GM21528 (cell line): Measurements from ENCODE around the gene WDFY3.
"Not testable (repeated sequence)": the region's sequence is repeated elsewhere in the genome, so short reads cannot be mapped to it uniquely, and the experiment has no call there.

Source experiments
- ATAC-seq: cut with Tn5 transposase; IDR thresholded peaks from one replicate; pipeline ENCODE4 v1.9.1; 2021; ENCODE audit warnings: mild to moderate bottlenecking, moderate library complexity; ENCODE audit not compliant: unreplicated experiment, low FRiP score

WDFY3 gene

DNA sequence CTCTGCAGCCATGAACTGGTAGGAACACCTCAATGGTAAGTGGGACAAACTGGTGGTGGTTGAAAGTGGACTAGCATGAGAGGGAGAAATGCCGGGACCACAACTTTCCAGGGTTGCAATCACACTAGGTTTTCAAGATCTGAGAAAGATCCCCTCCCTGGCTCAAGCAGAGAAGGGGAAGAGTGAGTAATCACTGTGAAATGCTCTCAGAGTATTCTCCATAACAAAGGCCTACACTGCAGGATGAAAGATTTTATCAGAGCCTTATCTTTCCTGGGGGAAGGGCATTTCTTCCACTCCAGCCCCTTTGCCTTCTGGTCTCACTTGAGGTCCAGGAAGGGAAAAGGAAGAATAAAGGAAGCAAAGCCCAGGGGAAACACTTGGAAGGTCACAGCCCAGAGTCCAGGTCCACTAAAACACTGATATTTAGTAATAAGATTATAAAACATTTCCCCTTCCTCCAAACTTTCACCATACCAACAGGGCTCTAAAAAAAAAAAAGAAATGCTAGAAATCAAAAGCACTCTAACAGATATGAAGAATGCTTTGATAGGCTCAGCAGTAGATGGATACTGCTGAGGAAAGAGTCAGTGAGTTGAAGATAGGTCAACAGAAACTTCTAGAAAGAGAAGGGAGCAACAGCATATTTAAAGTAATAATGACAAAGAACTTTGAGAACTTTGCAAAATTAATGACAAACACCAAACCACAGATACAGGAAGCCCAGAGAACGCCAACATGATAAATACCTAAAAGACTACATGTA lies 95.9 kb downstream of the WDFY3 start:
- no peak for ATAC-seq

DNA sequence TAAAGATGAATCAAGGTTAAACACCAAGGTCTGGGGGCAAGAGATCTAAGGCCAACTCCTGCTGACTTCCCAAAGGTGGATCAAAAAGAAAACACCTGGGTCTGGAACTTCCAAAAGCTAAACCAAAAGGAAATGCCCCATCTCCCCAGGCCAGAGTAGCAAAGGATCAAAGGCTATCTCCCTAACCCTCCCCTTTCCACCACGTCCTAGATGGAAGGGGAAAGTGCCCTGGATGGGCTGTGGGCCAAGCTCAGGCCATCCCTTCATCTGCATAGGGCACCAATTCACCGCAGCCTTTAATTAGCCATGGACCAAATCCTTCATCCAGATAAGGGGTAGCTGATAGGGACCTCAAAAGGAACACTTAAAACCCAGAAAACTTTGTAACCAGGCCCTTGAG lies 100.2 kb downstream of the WDFY3 start:
- no peak for ATAC-seq

DNA sequence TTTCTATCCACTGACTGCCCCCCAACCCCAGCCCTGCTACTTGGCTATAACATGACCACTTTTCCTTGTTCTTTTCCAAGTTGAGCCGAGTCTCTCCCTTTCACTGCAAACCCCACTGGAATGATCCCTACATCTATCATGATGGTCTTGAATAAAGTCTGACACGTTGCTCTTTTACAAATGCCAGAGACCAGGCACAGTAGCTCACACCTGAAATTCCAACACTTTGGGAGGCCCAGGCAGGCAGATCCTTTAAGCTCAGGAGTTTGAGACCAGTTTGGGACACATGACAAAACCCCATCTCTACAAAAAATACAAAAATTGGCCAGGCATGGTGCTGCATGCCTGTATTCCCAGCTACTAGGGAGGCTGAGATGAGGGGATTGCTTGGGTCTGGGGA lies 100.9 kb downstream of the WDFY3 start:
- no peak for ATAC-seq

DNA sequence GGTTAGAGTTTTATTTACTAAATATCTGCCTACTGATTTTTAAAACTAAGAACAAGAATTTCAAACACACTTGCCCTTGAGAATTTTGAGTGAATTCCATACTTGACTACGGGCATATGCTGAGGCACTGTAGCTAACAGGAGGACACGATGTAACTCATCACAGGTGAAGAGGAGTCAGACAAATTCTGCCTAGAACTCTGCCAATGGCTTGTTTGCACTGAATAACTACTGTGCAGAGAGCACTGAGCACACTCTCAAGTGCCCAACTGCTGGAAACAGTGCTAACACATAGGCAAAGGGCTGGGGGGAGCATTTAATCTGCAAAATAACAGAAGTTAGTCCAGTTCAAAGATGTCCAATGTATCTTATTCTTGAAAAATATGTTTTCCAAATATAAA lies 104.4 kb downstream of the WDFY3 start:
- ATAC-seq: no peak

DNA sequence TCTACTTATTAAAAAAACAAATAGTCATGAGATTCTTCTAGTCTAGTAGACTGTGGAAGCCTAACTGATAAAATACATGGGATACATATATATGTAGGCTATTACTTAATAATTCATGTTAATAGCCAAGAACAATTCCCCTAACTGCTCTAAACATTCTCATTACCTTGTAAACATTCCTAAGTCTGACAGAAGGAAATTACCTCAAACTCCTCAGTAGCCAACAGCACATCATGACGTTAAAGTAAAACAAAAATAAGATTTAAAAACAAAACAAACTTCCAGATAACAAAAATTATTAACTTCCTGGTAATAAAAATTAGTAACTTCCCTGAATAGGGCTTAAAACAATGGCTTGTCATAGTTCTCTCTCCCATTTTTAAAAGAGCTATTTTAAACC lies 109.2 kb downstream of the WDFY3 start:
- ATAC-seq: no peak

- ATAC-seq: no peak
Measured at GRCh38 chr4:84856468-84857049, 109.9 kb downstream of the WDFY3 start.

DNA sequence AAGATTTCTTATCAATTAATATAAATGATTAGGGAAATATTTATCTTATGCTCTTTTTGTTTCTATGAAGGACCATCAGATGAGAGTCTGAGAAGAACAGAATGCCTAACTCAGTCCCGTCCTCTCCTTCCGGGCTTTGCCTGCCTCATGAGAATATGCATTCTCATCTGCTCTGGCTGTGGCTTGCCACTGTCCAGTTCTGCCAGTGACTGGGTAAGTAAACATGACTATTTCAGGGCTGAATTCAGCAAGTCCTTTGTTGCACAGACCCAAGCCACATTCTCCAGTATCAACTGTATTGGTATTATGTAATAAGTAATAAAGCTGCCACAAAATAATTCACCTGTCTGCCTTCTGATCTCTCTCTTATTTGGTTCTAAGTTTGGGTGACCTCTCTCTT lies 110.7 kb downstream of the WDFY3 start:
- no peak for ATAC-seq

- no peak for ATAC-seq
Measured at GRCh38 chr4:84852081-84852480, 114.4 kb downstream of the WDFY3 start.

- ATAC-seq: no peak
Measured at GRCh38 chr4:84849051-84849640, 117.3 kb downstream of the WDFY3 start.

GRCh38 chr4:84848432-84848831 lies 118.1 kb downstream of the WDFY3 start:
- no peak for ATAC-seq

DNA sequence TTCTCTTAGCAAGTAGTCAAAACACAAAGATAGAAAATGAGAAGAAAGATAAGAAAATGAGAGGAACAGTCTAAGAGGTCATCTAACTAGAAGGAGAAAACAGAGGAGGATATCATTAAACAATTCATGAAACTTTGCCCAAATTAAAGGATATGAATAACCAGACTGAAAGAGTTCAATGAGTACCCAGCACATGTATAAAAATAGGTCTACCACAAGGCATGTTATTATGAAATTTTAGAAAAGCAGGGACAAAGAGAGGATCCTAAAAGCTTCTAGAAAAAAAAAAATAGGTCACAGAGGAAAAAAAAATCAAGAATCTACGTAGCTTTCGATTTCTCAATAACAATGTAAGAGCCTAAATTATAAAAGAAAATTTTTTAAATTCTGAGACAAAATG lies 118.5 kb downstream of the WDFY3 start:
- ATAC-seq: no peak

DNA sequence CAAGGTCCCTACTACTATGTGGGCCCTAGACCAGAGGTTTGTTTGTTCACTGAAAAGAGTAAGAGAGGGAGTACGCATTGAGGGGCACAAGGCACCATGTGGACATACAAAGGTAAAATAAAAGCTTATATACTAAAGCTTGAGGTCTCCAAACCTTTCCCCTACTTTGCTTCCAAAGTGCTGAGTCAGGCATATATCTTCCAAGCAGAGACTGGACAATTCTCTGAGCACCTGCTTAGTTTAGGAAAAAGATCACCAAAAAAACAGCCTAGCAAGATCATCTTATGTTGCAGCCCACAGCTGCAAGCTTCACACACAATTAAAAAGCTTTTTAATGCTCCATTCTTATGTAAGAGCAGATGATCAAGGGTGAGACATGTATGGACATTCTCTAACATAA lies 119.5 kb downstream of the WDFY3 start:
- ATAC-seq: no peak

DNA sequence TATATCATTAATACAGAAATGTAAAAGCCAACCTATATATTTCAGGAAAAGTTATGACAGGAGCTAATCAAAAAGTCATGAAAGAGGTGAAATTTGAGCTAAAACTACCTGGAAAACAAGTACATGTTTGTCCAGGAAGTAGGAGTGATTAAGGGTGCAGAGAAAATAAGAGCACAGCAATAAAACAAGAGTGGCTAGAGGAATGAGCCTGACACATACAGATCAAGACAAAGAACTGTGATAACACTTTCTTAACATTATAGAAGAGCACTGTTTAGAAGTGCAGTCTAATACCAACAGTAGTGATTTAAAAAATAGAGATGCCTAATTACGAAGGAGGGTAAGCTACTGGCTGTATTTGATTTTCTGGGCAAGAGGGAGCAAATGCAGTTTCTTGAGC lies 125.1 kb downstream of the WDFY3 start:
- ATAC-seq: no peak

- no peak for ATAC-seq
Measured at GRCh38 chr4:84837751-84838150, 128.7 kb downstream of the WDFY3 start.

- not testable (repeated sequence) for ATAC-seq
Measured at GRCh38 chr4:84829633-84830032, 136.9 kb downstream of the WDFY3 start.

GRCh38 chr4:84826681-84827080 lies 139.8 kb downstream of the WDFY3 start:
- ATAC-seq: no peak

DNA sequence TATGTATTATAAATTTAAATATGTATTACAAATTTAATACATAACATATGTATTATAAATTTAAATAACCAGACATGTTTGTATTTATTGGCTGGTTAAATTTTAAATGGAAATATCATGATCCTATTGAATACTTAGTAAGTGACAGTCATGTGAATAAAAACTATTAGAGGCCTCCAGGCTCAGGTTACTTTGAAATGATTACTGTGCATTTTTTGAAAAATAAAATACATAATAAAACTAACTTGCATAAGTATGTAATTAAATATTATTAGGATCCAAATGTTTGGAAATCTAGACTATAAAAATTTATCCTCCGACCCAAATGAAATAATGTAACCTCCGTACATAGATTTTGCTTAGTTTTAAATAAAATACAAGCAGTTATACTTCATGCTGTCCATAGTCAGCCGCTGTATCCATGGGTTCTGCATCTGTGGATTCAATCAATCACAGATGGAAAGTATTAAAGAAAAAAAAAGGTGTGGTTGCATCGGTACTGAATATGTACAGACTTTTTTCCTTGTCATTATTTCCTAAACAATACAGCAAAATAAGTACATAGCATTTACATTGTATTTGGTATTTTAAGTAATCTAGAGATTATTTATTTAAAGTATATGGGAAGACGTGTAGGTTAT lies 140.7 kb downstream of the WDFY3 start:
- no peak for ATAC-seq

DNA sequence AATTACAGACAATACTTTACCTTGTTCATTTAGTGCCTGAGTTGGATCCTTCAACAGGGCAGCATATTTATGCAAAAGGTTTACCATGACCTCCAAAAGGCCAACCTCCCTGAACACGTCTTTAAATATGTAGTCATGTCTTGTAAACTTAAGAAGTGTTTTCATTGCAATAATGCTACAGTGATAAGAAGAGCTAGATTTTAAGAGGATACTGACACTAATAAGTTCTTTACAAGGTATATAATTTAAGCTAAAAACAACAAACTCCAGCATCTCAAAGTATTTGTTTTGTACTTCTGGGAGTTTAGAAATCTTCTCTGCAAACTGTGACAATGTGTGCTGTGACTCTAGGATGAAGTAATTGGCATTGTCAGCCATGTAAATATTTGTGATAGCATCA lies 145.4 kb downstream of the WDFY3 start:
- no peak for ATAC-seq

DNA sequence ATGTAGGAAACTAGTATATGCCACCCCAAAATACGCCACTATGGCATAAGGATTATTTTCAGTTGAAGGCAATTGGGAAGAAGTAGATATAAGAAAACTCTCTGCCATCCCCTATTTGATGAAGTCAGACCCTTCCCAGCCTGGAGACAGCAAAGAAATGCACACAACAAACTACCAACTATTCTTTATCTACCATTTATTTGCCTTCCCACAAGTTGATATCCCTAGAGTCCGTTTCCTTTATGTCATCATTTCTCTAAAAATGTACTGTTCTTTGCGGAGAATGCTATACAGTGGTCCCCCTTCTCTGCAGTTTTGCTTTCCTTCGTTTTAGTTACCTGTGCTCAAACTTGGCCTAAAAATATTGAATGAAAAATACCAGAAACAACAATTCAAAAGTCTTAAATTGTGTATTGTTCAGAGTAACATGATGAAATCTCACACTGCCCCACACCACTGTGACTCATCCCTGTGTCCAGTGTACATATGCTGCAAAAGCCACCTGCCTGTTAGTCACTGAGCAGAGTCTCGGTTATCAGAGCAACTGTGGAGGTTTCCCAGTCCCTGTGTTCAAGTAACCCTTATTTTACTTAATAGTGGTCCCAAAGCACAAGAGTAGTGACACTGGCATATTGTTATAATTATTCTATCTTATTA lies 152.3 kb downstream of the WDFY3 start:
- ATAC-seq: no peak

DNA sequence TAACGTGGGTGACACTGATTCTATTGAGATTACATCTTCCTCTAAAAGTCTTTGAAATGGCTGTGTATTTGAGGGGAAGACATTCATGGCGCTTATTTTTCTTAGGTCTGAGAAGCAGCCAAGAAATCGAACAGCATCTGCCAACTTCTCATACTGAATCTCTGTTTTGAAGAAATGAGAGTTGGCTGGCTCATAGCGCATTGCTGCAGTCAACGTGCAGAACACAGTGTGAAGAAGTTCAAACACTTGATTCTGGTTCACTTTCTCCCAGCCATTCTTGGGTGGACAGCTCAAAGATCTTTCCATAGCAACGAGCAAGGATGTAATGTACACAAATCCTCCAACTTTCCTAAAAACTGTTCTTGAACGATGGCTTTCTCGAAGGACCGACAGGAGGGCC lies 156.5 kb downstream of the WDFY3 start:
- ATAC-seq: no peak

DNA sequence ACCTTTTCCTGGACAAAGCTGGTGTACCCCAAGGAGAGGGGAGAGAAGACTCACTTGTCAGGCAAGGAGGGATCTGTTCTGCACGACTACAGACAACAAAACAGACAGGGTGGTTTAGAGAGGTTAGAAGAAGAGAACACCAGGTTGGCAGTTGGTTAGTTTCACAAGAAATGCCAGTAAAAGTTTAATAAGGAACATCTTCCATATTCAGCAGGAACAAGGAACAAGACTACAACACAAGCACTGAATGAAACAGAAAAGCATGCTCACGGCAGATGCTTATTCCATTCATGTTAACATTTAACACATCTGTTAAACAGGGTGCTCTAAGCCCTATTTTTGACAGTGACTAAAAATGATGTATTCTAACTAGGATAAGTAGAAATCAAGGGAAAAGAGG lies 158.2 kb downstream of the WDFY3 start:
- no peak for ATAC-seq
